Occipital lobe (tissue), 2 donors: Measurements from ENCODE around the gene LACTBL1. TPM values are rescaled to one million over a fixed set of nuclear protein-coding genes. Genes with fewer than 3 reads are reported as not detected.
A peak's percentile ranks its signal among the peaks of the same experiment; 100 is the strongest.

ENCODE experiments used
- DNase-seq: peaks from one replicate; lab custom pipeline; 2025; lab: John Stamatoyannopoulos, UW
- total RNA-seq: library from RNA; depleted of rRNA; stranded (reverse); fragments of >200 nt; gene quantifications from one replicate; pipeline ENCODE4 v1.2.3, GENCODE V29; 2014

The LACTBL1 gene
- total RNA-seq, 1 donor from 2014 or later, result not detected

GRCh38 chr1:22944346-22945055 is 28.2 kb downstream of the LACTBL1 start:
- no peak for DNase-seq

- no peak for DNase-seq
Measured at GRCh38 chr1:22941257-22941656, 31.4 kb downstream of the LACTBL1 start.

- no peak for DNase-seq
Measured at GRCh38 chr1:22936681-22937080, 36.0 kb downstream of the LACTBL1 start.

DNA sequence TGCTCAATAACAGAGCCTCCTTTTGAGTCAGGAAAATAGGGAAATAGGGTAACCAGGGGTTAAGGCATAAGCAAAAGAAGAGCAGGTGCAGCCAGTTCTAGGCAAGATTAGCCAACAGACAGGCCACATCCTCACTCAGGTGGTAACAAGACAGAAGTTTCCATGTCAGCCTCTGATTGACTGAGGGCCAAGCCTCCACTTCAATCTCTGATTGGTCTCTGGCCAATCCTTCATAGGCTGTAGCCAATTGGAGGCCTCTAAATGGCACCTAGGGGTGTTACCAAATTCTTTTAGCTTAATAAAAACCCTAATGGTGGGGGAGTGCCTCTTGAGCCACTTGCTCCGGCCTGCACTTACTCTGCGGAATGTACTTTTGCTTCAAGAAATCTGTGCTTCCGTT is 37.2 kb downstream of the LACTBL1 start:
- DNase-seq, result no peak

DNA sequence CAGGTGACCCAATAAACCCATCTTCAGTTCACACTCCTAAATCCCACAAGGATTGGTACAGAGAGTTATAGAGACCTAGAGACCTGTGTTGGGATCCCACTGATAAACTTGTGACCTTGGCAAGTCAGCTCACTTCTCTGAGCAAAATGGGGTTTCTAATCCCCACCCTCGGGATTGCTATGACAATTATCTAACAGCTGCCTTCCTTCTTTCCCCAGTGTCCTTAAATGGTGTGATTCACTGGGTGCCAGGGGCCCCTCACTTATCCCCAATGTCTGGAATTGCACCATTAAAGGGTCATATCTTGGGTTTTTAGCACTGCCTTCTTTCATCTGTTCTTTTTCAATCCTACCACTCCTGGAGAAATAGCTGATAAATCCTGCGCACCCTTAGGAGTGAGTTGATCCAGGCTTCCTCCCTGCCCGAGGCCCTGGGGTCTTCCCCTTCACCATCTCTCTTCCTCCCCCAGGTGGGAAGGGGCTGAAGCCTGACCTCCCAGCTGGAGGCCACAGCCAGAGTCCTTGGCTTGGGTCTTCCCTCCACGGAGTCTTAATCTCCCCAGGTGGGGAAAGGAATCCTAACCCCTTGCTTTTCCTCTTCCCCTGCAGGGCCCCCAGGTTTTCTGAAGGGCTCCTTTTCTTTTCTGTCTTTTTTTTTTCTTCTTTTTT is 39.7 kb downstream of the LACTBL1 start:
- no peak for DNase-seq

- no peak for DNase-seq
Measured at GRCh38 chr1:22930240-22930912, 42.3 kb downstream of the LACTBL1 start.

DNA sequence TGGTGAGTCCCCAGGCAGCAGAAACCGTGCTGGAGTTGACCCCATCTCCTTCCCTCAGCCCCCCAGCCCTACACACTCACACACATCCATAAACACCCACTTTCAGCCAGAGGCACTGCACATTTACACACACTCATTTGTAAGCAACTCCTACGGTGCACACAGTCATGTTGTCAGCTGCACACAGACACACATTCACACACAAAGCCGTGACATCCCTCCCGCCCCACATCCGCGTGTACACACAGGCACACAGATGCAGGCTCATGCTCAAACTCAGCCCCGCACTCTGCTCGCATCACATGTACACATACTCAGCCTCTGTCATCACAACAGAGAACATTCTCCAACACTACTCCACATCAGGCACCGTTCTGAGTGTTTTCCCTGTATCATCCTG is 47.6 kb downstream of the LACTBL1 start:
- DNase-seq, result no peak

GRCh38 chr1:22922640-22923039 is 50.0 kb downstream of the LACTBL1 start:
- no peak for DNase-seq

DNA sequence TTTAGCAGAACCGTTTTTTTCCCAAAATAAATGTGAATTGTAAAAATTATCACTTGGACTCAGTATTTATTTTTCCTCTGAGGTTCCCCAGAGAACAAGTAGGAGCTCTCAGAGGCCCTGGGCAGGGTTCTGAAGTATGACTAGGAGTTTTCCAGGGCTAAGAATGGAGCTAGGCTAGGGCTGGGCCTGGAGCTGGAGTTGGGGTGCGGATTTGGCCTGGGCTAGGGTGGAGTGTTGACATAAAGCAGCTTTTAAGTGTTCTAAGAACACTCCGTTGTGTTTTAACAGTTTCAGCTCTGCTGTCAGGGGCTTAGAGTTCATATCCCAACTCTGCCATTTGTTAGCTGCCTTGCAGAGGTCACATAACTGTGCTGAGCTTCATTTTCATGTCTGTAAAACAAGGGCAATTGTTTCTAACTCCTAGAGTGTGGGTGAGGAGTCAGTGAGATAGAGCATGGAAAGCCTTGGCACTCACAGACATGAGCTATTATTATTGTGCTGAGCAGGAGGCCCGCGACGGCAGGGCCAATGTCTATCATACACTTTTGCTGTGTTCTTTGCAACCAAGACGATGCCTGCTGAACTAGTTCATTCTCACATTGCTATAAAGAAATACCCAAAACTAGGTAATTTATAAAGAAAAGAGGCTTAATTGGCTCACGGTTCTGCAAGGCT is 51.1 kb downstream of the LACTBL1 start:
- no peak for DNase-seq

GRCh38 chr1:22920734-22921451 is 51.8 kb downstream of the LACTBL1 start:
- no peak for DNase-seq

DNA sequence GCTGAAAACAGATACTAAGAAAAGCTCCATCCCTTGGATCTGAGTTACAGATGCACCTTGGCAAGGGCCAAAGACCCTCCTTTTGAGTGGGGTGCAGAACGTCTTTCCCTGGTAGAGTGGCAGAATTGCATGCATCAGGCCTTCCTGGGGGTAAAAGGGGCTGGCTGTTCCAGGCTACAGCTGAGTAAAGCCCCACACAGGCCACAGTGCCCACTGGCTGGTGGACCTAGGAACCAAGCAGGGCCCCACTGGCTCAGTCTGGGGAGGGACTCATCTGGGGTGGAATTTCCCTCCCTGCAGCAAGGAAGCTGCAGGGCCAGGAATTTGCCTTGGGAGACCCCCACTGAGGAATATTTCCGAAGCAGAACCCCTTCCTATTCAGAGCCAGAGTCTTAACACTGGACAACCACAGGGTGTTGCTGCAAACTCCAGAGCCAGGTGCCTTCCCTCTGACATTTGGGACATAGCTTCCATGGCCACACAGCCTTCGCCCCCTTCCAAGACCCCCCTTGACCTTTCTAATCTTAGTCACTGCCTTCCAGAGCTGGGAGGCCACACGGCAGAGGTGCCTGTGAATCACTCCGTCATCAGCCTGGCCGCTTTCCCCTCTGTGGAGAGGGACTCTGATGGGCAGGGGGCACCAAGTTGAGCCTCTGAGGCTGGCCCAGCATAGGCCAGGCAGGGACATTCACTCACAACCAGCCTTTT is 52.5 kb downstream of the LACTBL1 start:
- DNase-seq, result no peak

DNA sequence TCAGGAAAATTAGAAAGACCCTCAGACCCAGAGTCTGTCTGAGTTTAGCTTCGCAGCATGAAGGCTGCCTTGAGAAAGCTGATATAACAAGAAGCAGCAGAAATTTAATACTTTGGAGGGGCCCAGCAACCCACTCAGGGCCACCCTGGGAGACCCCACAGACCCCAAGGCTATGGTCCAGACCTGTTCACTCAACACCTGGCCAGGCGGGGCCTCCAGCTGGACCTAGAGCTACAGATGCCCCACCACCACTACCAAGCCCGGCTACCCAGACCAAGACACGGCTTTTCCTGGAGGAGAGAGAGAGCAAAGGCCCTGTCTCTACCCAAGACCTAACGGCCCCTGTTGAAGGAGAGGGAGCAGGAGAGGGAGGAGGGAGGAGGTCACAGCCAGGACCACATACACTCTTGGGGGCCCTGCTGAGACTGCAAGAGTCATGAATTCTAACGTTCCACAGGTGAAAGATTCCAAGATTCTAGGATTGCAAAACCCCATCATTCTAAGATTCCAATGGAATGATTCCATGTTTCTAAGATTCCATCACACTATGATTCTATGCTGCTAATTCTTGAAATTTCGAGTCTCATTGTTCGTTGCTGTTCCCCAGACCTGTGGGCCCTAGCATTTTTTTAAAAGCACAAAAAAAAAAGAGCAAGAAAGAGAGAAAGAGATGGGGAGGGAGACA is 53.2 kb downstream of the LACTBL1 start:
- DNase-seq, result no peak

GRCh38 chr1:22918644-22919043 is 54.0 kb downstream of the LACTBL1 start:
- no peak for DNase-seq

- no peak for DNase-seq
Measured at GRCh38 chr1:22917989-22918388, 54.7 kb downstream of the LACTBL1 start.

DNA sequence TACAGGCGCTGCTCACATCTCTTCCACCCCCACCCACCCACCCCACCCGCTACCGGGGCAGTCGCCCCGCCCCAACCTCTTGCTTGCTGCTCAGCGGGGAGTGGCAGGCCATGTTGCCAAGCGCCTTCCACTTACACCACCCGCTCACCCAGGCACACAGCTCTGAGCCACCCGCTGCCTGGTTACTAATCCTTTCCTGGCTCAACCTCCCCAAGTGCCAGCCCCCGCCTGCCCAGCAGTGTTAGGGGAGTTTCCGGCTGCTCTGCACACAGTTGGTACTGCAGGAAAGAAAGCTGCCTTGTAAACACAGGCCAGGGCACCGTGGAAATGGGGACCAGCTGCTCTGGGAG is 56.2 kb downstream of the LACTBL1 start:
- peak; percentile 73 for DNase-seq

DNA sequence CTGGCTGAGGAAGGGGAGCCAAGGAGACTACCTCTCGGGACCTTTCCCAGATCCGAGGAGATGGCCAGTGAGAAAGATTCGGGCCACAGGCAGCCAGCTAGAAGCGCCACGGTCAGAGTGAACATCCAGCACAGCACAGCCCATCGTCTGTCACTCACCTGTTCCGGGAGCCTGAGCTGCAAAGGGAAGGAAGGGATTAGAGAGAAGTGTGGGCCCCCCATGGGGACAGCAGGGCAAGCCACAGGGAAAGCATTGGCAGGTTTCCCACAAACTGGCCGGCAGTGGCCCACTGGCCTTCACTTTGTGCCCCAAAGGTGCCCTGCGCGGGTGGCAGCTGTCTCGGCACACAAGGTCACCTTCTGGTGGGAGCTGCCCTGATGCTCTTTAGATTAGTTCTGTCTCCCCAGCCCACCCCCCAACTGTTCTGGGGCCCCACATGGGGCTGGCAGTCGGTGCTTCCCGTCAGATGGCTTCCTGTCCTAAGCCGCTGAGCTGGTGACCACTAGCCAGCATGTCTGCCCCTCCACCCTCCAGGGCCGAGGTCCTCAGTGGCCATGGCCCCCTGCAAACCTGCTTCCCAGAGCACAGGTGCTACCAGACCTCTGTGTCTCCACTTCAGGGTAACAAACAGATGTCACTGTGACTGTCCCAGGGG is 56.7 kb downstream of the LACTBL1 start:
- DNase-seq, result no peak

DNA sequence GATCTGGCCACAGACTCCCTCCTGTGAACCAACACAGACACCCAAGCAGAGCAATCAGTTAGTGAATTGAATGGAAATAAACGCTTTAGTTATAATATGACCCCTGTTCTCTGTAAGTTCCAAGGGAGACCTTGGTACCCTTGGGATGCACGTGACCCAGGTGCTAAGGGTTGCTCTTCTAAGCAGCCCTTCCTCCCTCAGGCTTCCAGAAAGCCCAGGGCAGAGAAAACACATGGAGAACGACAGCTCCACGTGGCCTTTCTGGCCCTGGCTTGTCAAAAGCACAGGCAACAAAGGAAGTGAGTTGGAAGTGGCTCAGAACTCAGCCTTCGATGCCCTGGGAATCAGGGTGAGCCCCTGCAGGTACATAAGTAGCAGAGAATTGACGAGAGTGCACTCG is 57.4 kb downstream of the LACTBL1 start:
- no peak for DNase-seq

- DNase-seq, result no peak
Measured at GRCh38 chr1:22914633-22915217, 57.9 kb downstream of the LACTBL1 start.

DNA sequence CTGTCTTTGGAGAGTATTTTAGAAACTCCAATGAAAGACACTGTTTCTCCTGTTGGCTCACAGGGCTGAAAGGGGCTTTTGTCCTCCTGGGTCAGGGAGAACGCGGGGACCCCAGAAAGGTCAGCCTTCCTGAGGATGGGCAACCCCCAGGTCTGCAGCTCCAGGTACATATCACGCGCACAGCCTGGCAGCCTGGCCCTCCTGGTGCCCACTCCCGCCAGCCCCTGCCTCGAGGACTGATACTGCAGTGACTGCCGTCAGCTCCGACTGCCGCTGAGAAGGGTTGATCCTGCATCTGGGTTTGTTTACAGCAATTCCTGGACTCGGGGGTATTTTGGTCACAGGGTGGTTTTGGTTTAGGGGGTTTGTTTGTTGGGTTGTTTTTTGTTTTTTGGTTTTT is 58.5 kb downstream of the LACTBL1 start:
- no peak for DNase-seq
